HepG2 (cell line): ENCODE results near the gene EIF4G3. TPM values are rescaled to one million over a fixed set of nuclear protein-coding genes. Genes with fewer than 3 reads are reported as not detected.
A peak's percentile ranks its signal among the peaks of the same experiment; 100 is the strongest.

ENCODE experiments used
- AGO2 ChIP-seq: fragments of 200-400 bp; formaldehyde crosslinking; optimal IDR thresholded peaks from 2 replicates; pipeline ENCODE3; 2017; ENCODE audit warnings: mild to moderate bottlenecking, low read depth, low read length, moderate library complexity
- ARID4A ChIP-seq: sonication (generic); formaldehyde crosslinking; IDR thresholded peaks from 2 replicates; pipeline ENCODE4 v1.5.0; 2020; ENCODE audit warnings: mild to moderate bottlenecking, missing genetic modification reagents, borderline replicate concordance
- FOXK2 ChIP-seq: fragments of 450-650 bp; IDR thresholded peaks from 2 replicates; pipeline ENCODE4 v1.6.1; 2016
- GTF2F1 ChIP-seq: fragments of 150-350 bp; IDR thresholded peaks from 2 replicates; pipeline ENCODE4 v1.6.1; 2014; ENCODE audit warnings: low read length
- IKZF4 ChIP-seq: sonication (generic); formaldehyde crosslinking; IDR thresholded peaks from 2 replicates; pipeline ENCODE4 v1.5.1; 2020; ENCODE audit warnings: borderline replicate concordance, mild to moderate bottlenecking, low read depth, missing genetic modification reagents; ENCODE audit errors: not compliant biosample characterization
- KMT2A ChIP-seq: sonication (generic); formaldehyde crosslinking; IDR thresholded peaks from 2 replicates; pipeline ENCODE4 v1.4.0; 2020; ENCODE audit warnings: missing genetic modification reagents
- MATR3 ChIP-seq: sonication (generic); formaldehyde crosslinking; IDR thresholded peaks from 2 replicates; pipeline ENCODE4 v1.4.0; 2020; ENCODE audit warnings: missing genetic modification reagents
- MED1 ChIP-seq: sonication (generic); formaldehyde crosslinking; IDR thresholded peaks from 2 replicates; pipeline ENCODE4 v1.4.0; 2020; ENCODE audit warnings: missing genetic modification reagents
- SAP130 ChIP-seq: IDR thresholded peaks from 2 replicates; pipeline ENCODE4 v1.6.1; 2016; ENCODE audit warnings: low read depth
- SMARCE1 ChIP-seq: fragments of 450-650 bp; IDR thresholded peaks from 2 replicates; pipeline ENCODE4 v1.6.1; 2017; ENCODE audit warnings: borderline replicate concordance
- SMYD3 ChIP-seq: sonication (generic); formaldehyde crosslinking; IDR thresholded peaks from 2 replicates; pipeline ENCODE4 v1.8.1; 2023; ENCODE audit warnings: mild to moderate bottlenecking, missing genetic modification reagents
- SOX13 ChIP-seq, 3 experiments: fragments of 450-650 bp in 1 of 3; sonication (generic) in 1 of 3; formaldehyde crosslinking in 1 of 3; IDR thresholded peaks in 2 of 3; conservative IDR thresholded peaks in 1 of 3; 2 replicates each; pipeline versions ENCODE4 v1.5.0 to v1.6.1; 2016 to 2020; ENCODE audit warnings: antibody characterized with exemption in 1 of 3, mild to moderate bottlenecking in 1 of 3, missing compliant biosample characterization in 1 of 3, missing genetic modification reagents in 1 of 3, moderate library complexity in 1 of 3
- SYNCRIP ChIP-seq: fragments of 200-400 bp; formaldehyde crosslinking; IDR thresholded peaks from 2 replicates; pipeline ENCODE4 v1.6.1; 2018; ENCODE audit warnings: mild to moderate bottlenecking, low read depth, low read length; ENCODE audit not compliant: insufficient read depth
- ZFP91 ChIP-seq: sonication (generic); formaldehyde crosslinking; IDR thresholded peaks from 2 replicates; pipeline ENCODE4 v1.9.0; 2022; ENCODE audit warnings: missing genetic modification reagents, mild to moderate bottlenecking, borderline replicate concordance
- ZFY ChIP-seq: sonication (generic); formaldehyde crosslinking; IDR thresholded peaks from 2 replicates; pipeline ENCODE4 v1.4.0; 2020; ENCODE audit warnings: missing genetic modification reagents
- ZNF484 ChIP-seq: sonication (generic); formaldehyde crosslinking; IDR thresholded peaks from 2 replicates; pipeline ENCODE4 v1.5.1; 2020; ENCODE audit warnings: mild to moderate bottlenecking, low read depth, missing genetic modification reagents, borderline replicate concordance
- ZNF615 ChIP-seq: sonication (generic); formaldehyde crosslinking; IDR thresholded peaks from 2 replicates; pipeline ENCODE4 v1.5.0; 2020; ENCODE audit warnings: mild to moderate bottlenecking, missing genetic modification reagents, borderline replicate concordance
- ZNF773 ChIP-seq: sonication (generic); formaldehyde crosslinking; IDR thresholded peaks from 2 replicates; pipeline ENCODE4 v1.4.0; 2020; ENCODE audit warnings: missing genetic modification reagents, borderline replicate concordance
- ZSCAN25 ChIP-seq: sonication (generic); formaldehyde crosslinking; IDR thresholded peaks from 2 replicates; pipeline ENCODE4 v1.8.0; 2022; ENCODE audit warnings: mild to moderate bottlenecking, missing genetic modification reagents
- polyA plus RNA-seq, 8 experiments: library from polyadenylated mRNA; depleted of rRNA in 3 of 8; stranded (reverse) in 7 of 8; unstranded in 1 of 8; fragments of >200 nt; fragmentation: Illumina TruSeq in 4 of 8; extraction: Trizol in 4 of 8; gene quantifications; 2 replicates each; pipeline versions ENCODE4 v1.2.1 to v1.2.3, GENCODE V29; 2011 to 2016; ENCODE audit warnings: low read depth in 4 of 8, missing spikeins in 1 of 8, mixed read lengths in 1 of 8; ENCODE audit not compliant: insufficient read depth in 1 of 8
- total RNA-seq, 5 experiments: library from RNA; depleted of rRNA; stranded (reverse); fragments of >200 nt; fragmentation: Illumina TruSeq; extraction: Trizol; gene quantifications; 2 replicates each; pipeline ENCODE4 v1.2.3, GENCODE V29; 2016; ENCODE audit warnings: low read depth in 1 of 5

Gene EIF4G3
- total and polyA plus RNA-seq, 2 of the 13 experiments (the other 11 are each of a cell fraction or from before 2014, with no cell fraction given), result 22.2 to 27.6 TPM

- TF ChIP-seq SOX13 (IDR thresholded peaks at IDR 0.05) (no peak), SOX13 (CRISPR knock-in tag; conservative IDR thresholded peaks at IDR 0.05 in 1 of 2, IDR thresholded peaks at IDR 0.05 in 1 of 2) (no peak), SMYD3 (CRISPR knock-in tag) (no peak), ZFY (CRISPR knock-in tag) (no peak), KMT2A (CRISPR knock-in tag) (0 out of 2 replicates have a peak, but pooled peaks have one; percentile 5), IKZF4 (peak; percentile 13), ARID4A (CRISPR knock-in tag) (0 out of 2 replicates have a peak, but pooled peaks have one; percentile 6), ZSCAN25 (CRISPR knock-in tag) (peak; percentile 85; the same call in 1 of the 2 replicates), MED1 (CRISPR knock-in tag) (0 out of 2 replicates have a peak, but pooled peaks have one; percentile 6), MATR3 (CRISPR knock-in tag) (no peak), SYNCRIP (no peak), GTF2F1 (no peak), SMARCE1 (no peak), SAP130 (peak; percentile 39; the same call in 1 of the 2 replicates), FOXK2 (no peak), ZNF484 (CRISPR knock-in tag) (no peak), AGO2 (peak; percentile 13), ZNF615 (no peak), ZNF773 (CRISPR knock-in tag) (no peak), ZFP91 (no peak)
Measured at GRCh38 chr1:21175670-21176581, 771 bp downstream of the EIF4G3 start (continued).
